Fibroblast of the conjunctiva (primary cell): ENCODE results near the gene DVL2.

ENCODE experiments used
- DNase-seq: peaks from one replicate; pipeline ENCODE4 v3.0.0-alpha.2; 2010; ENCODE audit warnings: low read depth

DVL2 gene

DNA sequence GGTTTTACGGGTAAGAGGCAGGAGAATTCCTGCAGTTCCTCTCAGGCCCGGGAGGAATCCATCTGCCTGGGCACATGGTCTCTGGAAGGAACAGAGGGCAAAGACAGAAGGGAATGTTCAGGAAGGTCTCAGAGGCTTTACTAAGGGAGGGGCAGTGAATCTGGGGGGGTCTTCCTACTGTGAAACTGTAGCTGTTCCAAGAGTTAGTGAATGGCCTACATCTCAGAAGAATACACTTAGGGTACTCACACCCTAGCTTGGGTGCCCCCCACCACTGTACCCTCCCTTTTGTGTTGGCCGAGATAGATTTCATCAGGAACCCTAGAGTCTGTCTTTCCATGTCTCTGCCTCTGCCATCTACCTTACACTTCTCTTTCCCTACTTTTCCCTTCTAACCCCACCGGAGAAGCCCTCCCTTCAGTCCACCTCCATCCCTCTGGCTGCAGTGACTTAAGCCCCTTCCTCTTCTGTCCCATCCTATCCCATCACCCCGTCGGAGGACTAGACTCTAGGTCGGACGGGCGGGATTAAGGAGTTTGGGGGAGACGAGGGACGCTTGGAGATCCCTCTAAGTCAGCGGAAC is 15.0 kb downstream of the DVL2 start:
- no peak for DNase-seq

- DNase-seq: no peak
Measured at GRCh38 chr17:7218758-7219157, 15.6 kb downstream of the DVL2 start.

GRCh38 chr17:7218166-7218565 is 16.2 kb downstream of the DVL2 start:
- no peak for DNase-seq

DNA sequence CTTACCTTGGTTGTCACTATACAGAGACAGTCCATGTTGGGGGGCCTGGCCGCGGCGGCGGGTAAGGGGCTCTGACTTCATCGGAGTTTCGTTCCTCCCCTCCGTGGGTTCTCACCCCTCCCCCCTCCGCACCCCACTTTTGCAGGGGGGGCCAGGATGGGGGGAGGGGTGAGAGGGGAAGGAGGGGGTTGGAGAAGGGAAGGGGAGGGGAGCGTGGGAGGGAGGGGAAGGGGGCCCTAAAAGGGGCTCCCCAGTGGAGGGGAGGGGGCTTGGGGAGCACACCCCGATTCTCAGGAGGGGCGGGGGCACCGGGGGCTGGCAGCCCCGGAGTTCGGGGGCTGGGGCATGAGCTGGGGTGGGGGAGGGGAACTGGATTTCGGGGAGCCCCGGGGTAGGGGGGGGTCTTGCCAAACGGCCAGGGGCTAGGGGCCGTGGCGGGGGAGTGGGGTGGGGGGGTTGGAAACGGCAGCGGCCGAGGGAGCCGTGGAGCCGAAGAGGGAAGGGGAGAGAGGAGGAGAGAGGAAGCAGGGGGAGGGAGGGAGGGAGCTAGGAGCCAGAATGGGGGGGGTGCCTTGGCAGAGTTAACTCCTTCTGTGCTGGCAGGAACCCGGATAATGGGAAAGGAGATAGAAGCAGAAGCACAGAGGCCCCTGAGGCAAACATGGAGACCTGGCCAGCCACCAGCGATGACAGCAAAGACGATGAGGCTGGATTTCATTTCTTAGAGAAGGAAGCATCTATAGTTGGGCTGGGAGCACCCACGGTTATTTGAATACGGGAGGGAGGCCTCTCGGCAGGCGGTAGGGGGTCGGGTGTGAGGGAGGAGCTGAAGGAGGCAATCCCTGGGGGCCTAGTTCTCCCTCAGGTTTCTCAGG is 17.0 kb downstream of the DVL2 start:
- peak; percentile 72 for DNase-seq

GRCh38 chr17:7216242-7217112 is 17.8 kb downstream of the DVL2 start:
- no peak for DNase-seq

- DNase-seq: no peak
Measured at GRCh38 chr17:7215652-7216180, 18.6 kb downstream of the DVL2 start.

GRCh38 chr17:7215136-7215638 is 19.1 kb downstream of the DVL2 start:
- DNase-seq: no peak

DNA sequence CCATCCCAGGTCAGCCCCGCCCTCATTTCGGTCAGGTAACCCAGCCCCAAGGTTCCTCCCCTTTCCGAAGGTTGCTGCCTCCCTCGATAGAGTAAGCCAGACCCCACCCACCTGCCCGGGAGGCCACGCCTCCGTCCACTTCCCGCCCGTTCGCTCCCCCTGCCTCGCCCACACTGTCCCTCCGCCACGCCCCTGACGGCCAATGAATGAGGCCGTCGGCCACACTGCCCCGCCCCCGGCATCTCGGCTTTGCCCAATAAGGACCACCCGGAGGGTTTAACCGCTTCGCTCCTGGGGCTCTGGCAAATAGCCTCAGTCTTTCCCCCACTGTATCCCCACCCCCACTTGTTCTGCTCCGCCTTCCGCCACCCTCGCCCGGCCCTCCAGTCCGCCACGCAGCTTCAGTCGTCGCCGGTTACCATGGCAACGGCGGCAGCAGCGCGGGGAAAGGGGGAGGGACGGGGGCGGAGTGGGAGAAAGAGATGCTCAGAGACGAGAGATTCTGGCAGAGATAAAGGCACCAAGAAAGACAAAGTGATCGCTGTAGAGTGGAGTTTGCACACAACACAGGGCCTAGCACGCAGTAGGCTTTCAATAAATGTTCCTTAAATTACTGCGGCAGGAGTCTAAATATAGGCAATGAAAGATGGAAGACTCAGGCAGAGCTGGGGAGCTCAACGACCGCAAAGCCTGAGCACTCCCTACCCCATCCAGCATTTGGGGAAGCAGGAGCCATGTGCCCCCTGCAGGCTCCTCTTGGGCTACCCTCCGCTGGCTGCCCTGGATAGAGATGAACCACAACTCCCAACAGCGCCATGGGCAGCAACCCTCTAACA is 19.8 kb downstream of the DVL2 start:
- peak; percentile 96 for DNase-seq

DNA sequence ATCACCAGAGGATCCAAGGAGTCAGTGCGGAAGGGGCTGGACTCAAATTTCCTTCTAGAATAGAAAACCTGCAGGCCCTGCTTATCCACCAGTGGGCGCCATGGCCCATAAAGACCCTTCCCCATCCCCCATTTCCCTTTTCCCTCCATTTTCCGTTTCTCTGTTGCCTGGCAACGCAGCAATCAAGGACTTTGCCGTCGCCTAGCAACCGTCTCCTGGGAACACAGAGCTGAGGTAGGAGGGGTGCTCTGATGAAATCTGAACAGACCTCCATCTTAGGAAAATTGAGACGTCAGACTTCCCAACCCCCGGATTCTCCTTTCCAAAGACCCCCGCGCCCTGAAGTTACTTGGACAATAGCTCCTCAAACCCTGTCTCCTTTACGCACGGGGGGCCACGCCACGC is 20.4 kb downstream of the DVL2 start:
- peak; percentile 86 for DNase-seq

GRCh38 chr17:7211491-7212273 is 22.6 kb downstream of the DVL2 start:
- no peak for DNase-seq

- no peak for DNase-seq
Measured at GRCh38 chr17:7208754-7209460, 25.4 kb downstream of the DVL2 start.

- no peak for DNase-seq
Measured at GRCh38 chr17:7208027-7208571, 26.2 kb downstream of the DVL2 start.

GRCh38 chr17:7207120-7208001 is 27.0 kb downstream of the DVL2 start:
- no peak for DNase-seq

DNA sequence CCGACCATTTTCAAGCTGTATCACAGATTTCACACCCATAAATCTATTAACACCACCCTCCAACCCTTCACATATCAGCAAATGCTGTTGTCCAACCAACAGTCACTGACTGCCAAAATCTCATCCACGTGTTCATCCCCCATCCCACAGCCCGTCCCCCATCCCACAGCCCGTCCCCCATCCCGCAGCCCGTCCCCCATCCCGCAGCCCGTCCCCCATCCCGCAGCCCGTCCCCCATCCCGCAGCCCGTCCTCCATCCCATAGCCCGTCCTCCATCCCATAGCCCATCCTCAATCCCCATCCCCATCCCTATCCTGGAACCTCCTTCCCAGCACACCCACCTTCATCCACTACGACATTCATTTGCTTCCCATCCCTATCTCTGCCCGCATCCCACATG is 28.8 kb downstream of the DVL2 start:
- DNase-seq: no peak

GRCh38 chr17:7204828-7205461 is 29.4 kb downstream of the DVL2 start:
- DNase-seq: peak; percentile 74

DNA sequence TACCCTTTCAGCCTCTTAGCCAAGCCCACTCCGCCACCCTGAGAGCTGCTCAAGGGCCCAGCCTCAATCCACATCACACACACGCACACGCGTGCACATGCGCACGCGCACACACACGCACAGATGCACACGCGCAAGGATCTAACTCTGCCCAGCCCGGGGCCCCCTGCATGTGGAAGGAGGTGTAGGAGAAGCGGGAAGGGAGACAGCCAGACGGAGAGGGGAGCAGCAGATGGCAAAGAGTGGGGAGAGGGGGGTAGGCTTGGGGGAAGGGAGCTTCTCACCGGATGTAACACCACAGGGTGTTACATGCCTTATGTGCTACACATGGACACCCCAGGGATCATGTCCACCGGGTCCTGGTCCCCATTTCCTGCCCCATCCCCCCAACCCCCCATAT is 30.0 kb downstream of the DVL2 start:
- no peak for DNase-seq

GRCh38 chr17:7203391-7203790 is 30.9 kb downstream of the DVL2 start:
- DNase-seq: no peak
